Measurements from ENCODE around the gene DKKL1. TPM values are rescaled to one million over a fixed set of nuclear protein-coding genes. Genes with fewer than 3 reads are reported as not detected.

The DKKL1 gene
- total and polyA plus RNA-seq, 12 donors = 0.20 to 0.54 (median 0.24) TPM; not detected in 8

DNA sequence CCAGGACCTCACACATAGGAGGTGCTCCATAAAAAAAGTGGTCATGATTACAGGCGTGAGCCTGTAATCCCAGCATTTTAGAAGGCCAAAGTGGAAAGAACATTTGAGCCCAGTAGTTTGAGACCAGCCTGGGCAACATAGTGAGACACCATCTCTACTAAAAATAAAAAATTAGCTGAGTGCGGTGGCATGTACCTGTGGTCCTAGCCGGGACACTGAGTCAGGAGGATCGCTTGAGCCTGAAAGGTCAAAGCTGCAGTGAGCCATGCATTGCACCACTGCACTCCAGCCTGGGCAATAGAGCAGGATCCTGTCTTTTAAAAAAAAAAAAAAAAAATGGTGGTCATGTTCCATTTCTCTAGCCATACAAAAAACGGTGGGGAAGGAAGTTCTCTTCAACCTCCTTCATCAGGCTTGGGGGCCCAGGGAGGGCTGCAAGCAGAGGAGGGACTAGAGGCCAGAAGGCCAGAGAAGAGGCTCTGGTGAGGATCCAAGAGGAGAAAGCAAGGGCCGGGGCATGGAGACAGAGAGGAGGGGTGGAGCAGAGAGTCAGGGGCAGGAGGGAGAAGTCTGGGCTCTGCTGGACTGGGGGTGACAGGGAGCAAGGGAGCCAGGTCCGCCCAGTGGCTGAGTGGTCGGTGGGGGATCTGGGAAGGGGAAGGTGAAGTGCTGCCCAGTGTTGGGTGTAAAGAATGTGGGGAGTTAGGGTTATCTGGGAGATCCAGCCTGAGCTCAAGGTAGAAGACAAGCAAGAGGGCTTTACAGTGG, 33.2 kb downstream of the DKKL1 start:
- peaks cover 0 to under 1% (median 0%) of the 10 kb centered on the region in 9 donors for H3K4me1 ChIP-seq
- peaks cover 5 to 30% (median 9%) of the 10 kb centered on the region in 7 donors for H3K27me3 ChIP-seq
- no peak overlapping the region for H3K27ac ChIP-seq
- no peak for ATAC-seq
- TF ChIP-seq, protein P1, sequence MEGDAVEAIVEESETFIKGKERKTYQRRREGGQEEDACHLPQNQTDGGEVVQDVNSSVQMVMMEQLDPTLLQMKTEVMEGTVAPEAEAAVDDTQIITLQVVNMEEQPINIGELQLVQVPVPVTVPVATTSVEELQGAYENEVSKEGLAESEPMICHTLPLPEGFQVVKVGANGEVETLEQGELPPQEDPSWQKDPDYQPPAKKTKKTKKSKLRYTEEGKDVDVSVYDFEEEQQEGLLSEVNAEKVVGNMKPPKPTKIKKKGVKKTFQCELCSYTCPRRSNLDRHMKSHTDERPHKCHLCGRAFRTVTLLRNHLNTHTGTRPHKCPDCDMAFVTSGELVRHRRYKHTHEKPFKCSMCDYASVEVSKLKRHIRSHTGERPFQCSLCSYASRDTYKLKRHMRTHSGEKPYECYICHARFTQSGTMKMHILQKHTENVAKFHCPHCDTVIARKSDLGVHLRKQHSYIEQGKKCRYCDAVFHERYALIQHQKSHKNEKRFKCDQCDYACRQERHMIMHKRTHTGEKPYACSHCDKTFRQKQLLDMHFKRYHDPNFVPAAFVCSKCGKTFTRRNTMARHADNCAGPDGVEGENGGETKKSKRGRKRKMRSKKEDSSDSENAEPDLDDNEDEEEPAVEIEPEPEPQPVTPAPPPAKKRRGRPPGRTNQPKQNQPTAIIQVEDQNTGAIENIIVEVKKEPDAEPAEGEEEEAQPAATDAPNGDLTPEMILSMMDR (IDR thresholded peaks at IDR 0.05) = no peak
- intact Hi-C loops (cut with DNase I) = loop anchor here in 1 of 10 donors (10.0 kb wide), 1 partner anchor 148 kb away; no protein-coding TSS in a partner anchor
- H3K36me3 ChIP-seq = no peaks in the 10 kb centered on the region
- H3K9me3 ChIP-seq = no peaks in the 10 kb centered on the region
- DNase-seq = no peak
- WGBS, 2 donors = 80 to 81% methylated on average over 8 of the region's 8 CpGs
- no peak overlapping the region for H3K4me3 ChIP-seq

DNA sequence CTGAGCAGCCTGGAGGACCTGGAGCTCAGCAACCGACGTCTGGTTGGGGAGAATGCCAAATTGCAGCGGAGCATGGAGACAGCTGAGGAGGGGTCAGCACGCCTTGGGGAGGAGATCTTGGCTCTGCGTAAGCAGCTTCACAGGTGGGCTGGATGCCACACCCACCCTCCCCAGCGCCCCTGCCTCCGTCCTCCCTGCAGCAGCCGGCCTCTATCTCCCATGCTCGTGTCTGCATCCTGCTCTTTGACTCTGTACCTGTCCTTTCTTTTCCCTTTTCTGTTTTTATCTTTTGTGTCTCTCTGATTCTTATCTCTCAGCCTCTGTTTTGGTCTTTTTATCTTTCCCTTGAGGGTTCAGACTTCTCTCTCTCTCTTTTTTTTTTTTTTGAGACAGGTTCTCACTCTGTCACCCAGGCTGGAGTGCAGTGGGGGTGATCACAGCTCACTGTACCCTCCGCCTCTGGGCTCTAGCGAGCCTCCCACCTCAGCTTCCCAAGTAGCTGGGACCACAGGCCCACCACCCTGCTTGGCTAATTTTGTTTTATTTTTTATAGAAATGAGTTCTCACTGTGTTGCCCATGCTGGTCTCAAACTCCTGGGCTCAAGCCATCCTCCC, 34.4 kb downstream of the DKKL1 start:
- peaks cover 0 to 37% (median 9%) of the 10 kb centered on the region in 7 donors for H3K27me3 ChIP-seq
- H3K4me3 ChIP-seq = no peak overlapping the region
- TF ChIP-seq, protein P1 (IDR thresholded peaks at IDR 0.05) = no peak
- H3K36me3 ChIP-seq = no peaks in the 10 kb centered on the region
- no peak for ATAC-seq
- H3K4me1 ChIP-seq = no peaks in the 10 kb centered on the region
- DNase-seq = no peak
- 69 to 70% methylated on average over 11 of the region's 11 CpGs for WGBS, 2 donors
- no peak overlapping the region for H3K27ac ChIP-seq
- H3K9me3 ChIP-seq = no peaks in the 10 kb centered on the region
- intact Hi-C loops (cut with DNase I) = loop anchor here in 1 of 10 donors (10.0 kb wide), 1 partner anchor 147 kb away; no protein-coding TSS in a partner anchor

DNA sequence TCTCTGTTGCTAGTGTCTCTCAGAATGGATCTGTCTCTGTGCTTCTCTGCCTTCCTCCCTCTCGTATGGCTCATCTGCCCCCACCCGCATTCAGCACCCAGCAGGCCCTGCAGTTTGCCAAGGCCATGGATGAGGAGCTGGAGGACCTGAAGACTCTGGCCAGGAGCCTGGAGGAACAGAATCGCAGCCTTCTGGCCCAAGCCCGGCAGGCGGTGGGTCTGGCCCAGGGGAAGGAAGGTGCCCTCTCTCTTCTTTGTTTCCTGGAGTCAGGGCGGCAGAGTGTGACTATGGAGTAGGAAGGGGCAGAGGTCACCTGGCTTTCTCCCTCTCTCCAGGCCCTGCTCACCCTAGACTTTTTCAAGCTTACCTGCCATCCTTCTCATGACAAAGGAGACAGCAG, 35.3 kb downstream of the DKKL1 start:
- TF ChIP-seq, protein P1 (IDR thresholded peaks at IDR 0.05) = no peak
- DNase-seq = no peak
- no peaks in the 10 kb centered on the region for H3K9me3 ChIP-seq
- peaks cover 0 to 33% (median 9%) of the 10 kb centered on the region in 7 donors for H3K27me3 ChIP-seq
- H3K27ac ChIP-seq = no peak overlapping the region
- H3K4me1 ChIP-seq = no peaks in the 10 kb centered on the region
- no peak for ATAC-seq
- 82% methylated on average over 6 of the region's 6 CpGs for WGBS, 2 donors
- intact Hi-C loops (cut with DNase I) = loop anchor here in 1 of 10 donors (10.0 kb wide), 1 partner anchor 146 kb away; no protein-coding TSS in a partner anchor
- H3K36me3 ChIP-seq = no peaks in the 10 kb centered on the region
- H3K4me3 ChIP-seq = no peak overlapping the region

DNA sequence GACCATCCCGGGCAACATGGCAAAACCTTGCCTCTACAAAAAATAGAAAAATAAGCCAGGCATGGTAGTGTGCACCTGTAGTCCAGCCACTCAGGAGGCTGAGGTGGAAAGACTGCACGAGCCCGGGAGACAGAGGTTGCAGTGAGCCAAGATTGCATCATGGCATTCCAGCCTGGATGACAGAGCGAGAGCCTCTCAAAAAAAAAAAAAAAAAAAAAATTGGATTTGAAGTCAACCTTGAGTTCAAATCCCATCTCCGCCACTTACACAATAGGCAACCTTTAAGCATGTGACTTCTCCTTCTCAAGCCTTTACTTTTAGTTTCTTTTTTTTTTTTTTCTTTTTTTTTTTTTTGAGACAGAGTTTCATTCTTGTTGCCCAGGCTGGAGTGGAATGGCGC, 36.4 kb downstream of the DKKL1 start:
- H3K4me1 ChIP-seq = no peaks in the 10 kb centered on the region
- peaks cover 0 to 23% (median 7%) of the 10 kb centered on the region in 7 donors for H3K27me3 ChIP-seq
- 84 to 87% methylated on average over 6 of the region's 6 CpGs for WGBS, 2 donors
- no peak overlapping the region for H3K27ac ChIP-seq
- intact Hi-C loops (cut with DNase I) = loop anchor here in 1 of 10 donors (5.0 kb wide), 1 partner anchor 37 kb away; no protein-coding TSS in a partner anchor
- no peaks in the 10 kb centered on the region for H3K9me3 ChIP-seq
- ATAC-seq = no peak
- TF ChIP-seq, protein P1 (IDR thresholded peaks at IDR 0.05) = no peak
- no peaks in the 10 kb centered on the region for H3K36me3 ChIP-seq
- no peak for DNase-seq
- no peak overlapping the region for H3K4me3 ChIP-seq
